HG02798 (cell line): Measurements from ENCODE around the gene NAT14.

ENCODE experiments used
- ATAC-seq: cut with Tn5 transposase; IDR thresholded peaks from one replicate; pipeline ENCODE4 v1.9.1; 2021; ENCODE audit warnings: mild to moderate bottlenecking; ENCODE audit not compliant: unreplicated experiment, poor library complexity

Gene NAT14

DNA sequence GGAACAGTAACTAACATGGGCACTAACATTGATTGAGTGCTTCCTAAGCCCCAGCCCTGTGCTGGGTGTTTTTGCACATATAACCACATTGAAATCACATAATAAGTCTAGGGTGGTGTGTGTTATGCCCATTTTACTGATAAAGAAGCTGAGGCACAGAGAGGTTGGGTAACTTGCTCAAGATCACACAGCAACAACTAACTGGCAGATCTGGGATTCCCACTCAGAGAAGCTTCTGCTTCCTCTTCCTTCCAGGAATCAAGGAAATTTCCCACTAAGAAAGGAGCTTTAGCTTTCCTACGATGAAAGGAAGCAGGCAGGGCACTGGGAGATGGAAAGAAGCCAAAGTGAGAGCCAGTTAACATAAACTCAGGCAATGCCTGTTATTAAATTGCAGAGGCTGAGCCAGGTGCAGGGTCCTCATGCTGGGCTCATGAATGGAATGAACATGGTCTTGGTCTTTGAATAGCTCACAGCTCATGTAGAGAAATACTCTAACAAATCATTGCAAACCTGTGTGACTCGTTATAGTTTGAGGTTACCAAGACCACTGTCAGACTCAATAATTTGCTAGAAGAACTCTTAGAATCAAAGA is 13.4 kb downstream of the NAT14 start:
- ATAC-seq = no peak

DNA sequence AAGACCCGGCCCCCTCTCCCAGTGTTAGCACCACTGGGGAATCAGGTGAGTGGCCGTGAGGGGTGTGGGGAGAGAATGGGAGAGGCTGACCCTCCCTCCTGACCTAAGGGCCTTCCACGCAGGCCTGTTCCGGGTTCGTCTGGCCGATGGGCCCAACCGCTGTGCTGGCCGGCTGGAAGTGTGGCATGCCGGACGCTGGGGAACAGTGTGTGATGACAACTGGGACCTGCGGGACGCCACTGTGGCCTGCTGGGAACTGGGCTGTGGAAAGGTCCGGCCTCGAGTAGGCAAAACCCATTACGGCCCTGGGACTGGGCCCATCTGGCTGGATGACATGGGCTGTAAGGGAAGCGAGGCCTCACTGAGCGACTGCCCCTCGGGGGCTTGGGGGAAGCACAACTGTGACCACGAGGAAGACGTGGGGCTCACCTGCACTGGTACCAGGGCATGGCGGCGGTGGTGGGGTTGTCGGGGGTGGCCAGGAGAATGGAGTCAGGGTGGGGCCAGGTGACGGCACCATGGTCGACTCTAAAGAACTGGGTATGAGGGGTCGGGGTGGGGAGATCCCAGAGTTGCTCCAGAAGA is 15.5 kb downstream of the NAT14 start:
- no peak for ATAC-seq

DNA sequence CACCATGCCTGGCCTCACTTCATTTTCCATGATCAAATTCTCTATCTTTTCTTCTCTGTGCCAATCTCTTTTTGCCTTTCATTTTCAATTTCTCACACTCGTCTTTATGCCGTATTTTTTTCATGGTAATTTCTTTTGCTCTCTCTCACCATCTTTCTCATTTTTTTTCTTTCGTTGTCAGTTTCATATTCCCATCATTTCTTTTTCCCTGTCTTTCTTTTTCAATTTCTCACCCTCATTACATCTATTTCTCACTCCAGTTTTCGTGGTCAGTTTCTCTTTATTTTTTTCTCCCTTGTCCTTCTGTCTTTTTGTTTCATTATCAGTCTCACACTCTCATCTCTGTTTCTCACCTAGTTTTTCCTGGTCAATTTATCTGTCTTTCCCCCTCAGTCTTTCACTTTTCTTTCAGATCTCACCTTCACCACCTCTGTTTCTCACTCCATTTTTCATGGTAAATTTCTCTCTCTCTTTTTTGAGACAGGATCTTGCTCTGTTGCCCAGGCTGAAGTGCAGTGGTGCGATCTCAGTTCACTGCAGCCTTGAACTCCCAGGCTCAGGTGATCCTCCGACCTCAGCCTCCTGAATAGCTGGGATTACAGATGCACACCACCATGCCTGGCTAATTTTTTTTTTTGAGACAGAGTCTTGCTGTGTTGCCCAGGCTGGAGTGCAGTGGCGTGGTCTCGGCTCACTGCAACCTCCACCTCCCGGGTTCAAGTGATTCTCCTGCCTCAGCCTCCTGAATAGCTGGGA is 17.4 kb downstream of the NAT14 start:
- no peak for ATAC-seq

DNA sequence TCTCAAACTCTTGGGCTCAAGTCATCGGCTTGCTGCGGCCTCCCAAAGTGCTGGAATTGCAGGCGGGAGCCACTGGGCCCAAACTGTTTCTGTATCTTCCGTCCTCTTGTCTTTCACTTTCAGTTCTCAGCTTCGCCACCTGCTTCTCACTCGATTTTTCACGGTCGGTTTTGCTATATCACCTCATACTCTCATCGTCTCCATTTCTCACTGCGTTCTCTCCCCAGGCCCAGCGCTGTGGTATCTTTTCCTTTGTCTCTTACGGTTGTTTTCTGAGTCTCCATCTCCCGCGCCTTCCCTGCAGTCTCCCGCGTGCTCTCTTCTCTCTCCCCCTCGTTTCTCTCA is 18.1 kb downstream of the NAT14 start:
- ATAC-seq = no peak

DNA sequence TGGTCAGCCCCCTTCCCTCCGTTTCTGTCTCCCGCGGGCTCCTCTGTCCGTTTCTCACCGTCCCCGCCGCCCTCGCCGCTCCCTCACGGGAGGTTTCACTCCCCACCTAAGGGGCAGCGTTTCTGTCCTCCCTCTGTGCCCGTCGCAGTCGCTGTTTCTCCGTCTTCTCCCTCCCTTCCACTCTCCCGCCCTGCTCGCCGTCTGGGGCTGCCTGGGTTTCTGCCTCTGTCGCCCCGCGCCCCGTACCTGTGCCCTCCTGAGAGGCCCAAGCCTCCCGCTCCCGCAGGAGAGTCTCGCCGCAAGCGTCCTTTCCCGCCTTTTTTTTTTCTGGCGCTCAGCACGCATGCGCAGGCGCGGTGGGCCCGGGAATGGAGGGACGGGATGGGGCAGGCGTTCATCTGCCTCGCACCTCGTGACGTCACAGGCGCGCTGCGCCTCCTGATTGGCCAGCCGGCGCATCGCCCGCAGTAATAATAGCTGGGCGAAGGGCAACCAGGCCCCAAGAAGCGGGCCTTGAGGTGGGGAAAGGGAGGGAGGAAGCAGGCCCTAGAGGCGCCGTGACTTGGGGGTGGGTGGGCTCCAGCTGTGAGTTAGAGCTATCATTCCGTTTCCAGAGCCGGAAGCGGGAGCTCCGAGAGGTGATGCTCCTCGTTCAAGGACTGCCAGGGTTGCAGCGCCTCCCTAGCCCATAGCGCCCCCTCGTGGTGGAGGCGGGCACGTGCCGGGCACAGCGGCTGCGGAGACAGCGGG is 18.7 kb downstream of the NAT14 start:
- peak; percentile 93 for ATAC-seq

DNA sequence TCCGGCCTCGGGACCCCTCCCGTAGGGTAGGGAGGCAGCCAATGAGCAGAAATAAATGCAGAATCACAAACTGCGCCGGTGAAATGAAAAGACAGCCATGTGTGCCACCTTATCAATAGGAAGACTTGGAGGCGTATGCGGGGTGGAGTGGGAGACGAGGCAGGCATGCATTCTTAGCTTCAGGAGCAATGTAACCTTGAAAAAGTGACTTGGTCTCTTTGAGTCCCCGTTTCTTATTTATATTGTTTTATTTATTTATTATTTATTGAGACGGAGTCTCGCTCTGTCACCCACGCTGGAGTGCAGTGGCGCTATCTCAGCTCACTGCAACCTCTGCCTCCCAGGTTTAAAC is 19.2 kb downstream of the NAT14 start:
- ATAC-seq = no peak

DNA sequence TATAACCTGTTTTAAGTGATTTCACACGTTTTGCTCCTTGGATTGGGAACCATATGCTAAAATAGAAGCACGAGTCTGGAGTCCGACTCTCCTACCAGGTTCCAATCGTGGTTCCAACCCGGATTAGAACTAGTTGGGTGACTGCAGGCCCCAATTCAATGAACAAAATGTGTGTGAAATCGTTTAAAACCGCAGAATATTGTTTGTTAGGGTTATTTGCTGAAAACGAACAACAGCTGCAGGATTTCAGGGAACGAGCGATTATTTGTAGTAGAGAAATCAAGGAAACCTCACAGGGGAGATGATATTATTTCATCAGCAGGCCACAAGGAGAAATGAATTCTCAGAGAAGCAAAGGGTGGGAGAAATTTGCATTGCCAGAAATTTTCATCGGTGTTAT is 20.0 kb downstream of the NAT14 start:
- ATAC-seq = no peak

DNA sequence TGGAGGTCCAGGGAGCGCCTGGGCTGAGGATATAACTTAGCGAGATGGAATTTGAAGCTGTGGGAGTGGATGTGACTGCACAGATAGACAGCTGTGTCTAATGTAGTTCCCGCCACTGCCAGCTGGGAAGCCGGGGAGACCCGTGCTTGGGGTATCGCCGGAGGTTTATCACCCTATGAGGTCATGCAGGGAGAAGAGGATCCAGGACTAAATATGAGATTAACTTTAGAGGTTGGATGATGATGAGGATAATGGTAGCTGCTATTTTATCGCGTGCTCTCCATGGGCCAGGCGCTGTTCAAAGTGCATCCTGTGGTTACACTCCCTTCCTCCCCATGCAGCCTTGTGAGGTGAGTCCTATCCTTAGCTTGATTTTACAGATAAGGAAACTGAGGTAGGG is 23.1 kb downstream of the NAT14 start:
- no peak for ATAC-seq

DNA sequence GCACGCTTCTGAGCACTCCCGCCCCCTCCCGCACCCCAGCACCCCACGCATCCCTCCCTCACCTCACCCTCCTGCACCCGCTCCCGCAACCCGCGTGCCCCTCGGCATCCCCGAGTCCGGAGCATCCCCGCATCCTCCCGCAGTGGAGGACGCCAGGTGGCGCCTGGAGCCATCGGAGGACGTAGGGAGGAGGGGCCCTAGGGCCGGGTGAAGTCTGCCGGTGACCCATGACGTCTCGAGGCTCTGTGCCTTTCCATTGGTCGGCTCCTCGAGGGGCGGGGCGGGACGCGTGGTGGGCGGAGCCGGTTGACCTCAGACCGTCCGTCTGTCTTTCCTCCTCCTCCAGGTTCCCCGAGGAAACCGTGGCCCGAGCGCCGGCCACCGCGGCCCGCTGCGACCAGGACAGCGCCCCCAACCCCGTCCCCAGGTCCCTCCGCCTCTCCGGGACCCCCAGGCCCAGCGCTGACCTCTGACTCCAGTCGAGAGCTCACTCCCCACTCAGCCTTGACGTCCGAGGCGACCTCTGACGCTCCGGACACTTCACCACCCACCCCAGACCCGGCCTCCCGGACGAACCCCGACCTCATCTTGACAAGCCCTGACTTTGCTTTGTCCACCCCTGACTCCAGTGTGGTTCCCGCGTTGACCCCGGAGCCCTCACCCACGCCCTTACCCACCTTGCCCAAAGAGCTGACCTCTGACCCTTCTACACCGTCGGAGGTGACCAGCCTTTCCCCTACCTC is 32.1 kb downstream of the NAT14 start:
- peak; percentile 98 for ATAC-seq

DNA sequence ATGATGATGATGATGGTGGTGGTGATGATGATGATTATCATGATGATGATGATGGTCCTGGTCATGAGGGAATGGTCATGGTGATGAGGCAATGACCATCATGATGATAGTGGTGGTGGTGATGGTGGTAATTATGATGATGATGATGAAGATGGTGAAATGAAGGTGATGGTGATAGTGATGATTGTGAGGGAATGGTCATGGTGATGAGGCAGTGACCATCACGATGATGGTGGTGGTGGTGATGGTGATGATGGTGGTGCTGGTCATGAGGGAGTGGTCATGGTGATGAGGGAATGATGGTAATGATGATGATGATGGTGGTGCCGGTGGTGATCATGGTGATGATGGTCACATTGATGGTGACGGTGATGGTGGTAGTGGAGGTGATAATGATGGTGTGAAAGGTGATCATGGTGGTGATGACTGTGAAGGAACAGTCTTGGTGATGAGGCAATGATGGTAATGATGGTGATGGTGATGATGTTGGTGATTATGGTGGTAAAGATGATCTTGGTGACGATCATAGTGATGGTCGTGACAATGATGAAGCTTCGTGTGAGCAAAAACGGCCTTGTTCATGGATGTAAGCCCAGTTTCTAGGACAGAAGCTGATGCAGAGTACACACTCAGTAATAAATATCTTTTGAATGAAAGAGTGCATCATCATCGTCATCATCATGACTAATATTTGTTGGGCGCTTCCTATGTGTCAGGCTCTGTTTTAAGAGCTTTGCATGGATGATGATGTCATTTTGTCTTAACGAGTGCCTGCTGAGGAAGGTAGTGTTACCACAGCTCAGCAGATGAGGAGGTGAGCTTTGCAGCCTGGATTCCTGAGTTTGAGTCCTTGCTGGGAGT is 34.7 kb downstream of the NAT14 start:
- no peak for ATAC-seq

DNA sequence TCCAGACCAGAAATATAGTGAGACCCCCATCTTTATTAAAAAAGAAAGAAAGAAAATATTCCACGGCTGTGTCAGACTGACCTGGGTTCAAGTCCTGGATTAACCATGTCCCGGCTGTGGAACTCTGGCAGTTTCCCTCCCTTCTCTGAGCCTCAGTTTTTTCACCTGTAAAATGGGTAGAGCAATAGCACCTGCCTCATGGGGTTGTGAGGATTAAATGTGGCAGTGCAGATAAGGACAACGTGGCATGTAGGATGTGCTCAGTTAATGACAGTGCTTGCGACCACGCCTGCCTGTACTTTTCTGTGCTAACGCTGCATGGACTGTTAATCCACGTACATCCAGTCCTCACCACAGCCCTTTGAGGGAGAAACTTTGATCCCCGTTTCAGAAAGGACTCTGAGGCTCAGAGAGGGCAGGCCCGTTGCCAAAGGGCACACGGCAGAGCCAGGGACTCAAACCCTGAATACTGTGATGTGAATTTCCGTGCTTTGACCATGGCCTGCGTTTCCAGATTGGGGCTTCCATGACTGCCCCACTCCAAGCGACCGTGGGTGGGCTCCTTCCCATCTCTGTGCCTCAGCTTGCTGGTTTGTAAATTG is 35.8 kb downstream of the NAT14 start:
- no peak for ATAC-seq

DNA sequence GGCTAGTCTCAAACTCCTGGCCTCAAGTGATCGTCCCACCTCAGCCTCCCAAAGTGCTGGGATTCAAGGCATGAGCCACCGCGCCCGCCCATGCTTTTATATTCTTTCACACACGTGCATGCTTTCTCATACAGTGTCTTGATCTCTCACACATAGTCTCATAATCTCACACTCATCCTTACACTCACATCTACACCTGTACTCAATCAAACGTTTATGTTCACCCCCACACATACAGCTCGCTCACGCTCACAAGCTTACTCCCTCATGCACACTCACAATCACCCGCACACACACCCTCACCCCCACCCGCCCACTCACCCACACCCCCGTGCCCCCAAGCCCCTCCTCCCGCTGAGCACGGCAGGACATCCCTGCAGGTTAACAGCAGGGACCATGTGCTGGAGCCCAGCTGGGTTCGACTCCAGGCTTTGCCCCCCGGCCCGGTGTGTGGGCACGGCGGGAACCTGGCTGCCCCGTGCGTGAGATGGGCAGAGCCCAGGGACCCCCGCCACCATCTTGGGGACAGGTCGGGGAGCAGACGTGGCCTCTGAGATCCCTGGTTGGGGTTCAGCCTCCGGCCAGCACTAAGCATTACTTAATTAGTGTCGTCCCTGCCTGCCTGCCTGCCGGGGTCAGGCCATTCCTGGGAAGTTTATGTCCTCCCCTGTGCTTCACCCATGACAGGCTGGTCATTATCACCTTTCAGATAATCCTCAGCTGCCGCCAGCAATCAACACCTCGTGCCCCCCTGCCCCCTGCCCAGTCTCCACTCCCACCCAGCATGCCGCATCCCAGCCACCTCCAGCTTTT is 40.5 kb downstream of the NAT14 start:
- ATAC-seq = no peak

DNA sequence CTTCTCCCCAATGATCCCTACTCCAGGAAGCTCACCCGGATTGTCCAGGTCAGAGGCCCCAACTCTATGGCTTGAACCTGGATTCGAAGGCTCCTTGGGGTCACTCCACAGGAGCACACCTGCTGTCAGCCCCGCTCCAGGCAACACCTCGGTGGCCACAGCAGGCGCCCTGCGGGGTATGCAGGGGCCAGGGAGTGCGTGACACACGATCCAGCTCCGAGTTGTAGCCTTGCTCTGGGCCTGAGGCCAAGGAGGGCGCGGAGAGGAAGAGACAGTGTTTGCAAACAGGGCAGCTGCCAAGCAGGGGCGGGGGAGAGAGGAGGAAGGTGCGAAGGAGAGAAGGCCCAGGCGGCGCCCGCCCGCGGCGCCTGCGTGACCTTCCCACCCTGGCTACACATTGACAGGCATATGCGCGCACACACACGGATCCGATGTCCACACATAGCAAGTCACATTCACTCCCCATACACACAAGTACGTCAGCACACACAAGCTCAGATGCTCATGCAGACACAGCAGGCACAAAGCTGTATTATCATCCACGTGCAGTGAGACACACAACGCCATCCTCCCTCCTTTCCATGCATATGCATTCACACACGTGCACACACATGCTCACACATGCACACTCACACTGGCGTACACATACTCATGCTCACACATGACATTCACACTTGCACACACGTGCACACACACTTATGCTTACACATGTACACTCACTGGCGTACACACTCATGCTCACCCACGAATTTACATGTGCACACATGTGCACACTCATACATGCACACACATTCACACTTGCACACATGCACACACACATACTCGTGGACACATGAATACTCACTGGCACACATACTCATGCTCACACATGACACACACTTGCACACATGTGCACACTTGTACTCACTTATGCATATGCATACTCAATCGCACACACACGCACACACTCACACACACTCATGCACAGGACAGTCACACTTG is 41.5 kb downstream of the NAT14 start:
- no peak for ATAC-seq

DNA sequence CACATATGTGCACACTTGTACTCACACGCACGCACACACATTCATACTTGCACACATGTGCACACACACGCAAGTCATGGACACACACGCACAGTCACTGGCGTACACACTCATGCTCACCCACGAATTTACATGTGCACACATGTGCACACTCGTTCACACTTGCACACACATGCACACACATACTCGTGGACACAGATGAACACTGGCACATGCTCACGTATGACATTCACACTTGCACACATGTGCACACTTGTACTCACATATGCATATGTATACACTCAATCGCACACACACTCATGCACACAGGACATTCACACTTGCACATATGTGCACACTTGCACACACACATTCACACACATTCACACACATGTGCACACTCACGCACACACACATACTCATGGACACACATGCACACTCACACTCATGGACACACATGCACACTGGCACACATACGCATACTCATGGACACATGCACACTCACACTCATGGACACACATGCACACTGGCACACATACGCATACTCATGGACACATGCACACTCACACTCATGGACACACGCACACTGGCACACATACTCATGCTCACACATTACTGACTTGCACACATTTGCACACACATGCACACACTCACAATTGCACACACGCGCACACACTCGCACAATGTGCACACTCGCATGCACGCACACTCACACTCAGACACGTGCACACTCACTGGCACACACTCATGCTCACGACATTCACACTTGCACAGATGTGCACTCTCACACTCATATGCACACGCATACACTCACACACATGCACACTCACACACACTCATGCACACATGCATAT is 42.4 kb downstream of the NAT14 start:
- ATAC-seq = no peak

DNA sequence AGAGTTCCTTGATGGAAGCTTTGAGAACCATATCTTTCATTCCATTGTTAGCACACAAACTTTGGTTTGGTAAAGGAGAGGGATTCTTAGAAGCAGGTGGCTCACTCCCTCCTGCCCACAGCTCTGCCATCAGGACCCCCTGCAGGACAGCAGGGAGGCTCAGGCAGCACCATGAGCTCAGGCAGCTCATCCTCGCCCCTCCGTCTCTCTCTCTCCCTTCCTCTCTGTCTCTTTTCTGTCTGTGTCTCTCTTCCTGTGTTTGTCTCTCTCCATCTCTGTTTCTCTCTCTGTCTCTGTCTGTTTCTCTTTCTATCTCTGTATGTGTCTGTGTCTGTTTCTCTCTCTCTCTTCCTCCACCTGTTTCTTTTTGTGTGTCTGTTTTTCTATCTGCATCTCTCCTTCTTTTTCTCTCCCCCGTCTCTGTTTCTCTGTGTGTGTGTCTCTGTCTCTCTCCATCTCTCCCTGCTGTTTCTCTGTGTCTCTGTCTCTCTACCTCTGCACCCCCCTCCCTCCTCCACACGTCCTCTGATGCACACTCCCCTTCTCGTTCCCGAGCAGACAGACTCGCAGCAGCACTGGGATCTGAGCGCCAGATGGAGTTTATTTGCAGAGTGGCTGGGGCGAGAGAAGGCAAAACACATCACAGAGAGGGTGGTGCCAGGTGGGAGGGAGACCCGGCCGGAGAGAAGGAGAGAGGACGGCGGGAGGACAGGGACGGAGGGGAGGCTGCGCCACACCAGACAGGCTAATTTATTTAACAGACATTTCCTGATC is 43.2 kb downstream of the NAT14 start:
- no peak for ATAC-seq
